SJSA1 (cell line): Measurements from ENCODE around the gene ERG. TPM values are rescaled to one million over a fixed set of nuclear protein-coding genes. Genes with fewer than 3 reads are reported as not detected.

ENCODE experiments used
- DNase-seq, 2 experiments: peaks; one replicate each; pipeline ENCODE4 v3.0.0-alpha.2; 2015 to 2020; ENCODE audit warnings: low spot score in 2 of 2, low read depth in 1 of 2
- H3K27ac ChIP-seq: fragments of 250-450 bp; sonication (Bioruptor Pico); 2 replicates; pipeline ENCODE4 v1.5.1; 2020; ENCODE audit warnings: mild to moderate bottlenecking, moderate library complexity
- H3K27me3 ChIP-seq: fragments of 250-450 bp; sonication (Bioruptor Pico); replicated peaks from 2 replicates; pipeline ENCODE4 v1.5.1; 2020; ENCODE audit warnings: mild to moderate bottlenecking, moderate library complexity
- H3K36me3 ChIP-seq: fragments of 250-450 bp; sonication (Bioruptor Pico); 2 replicates; pipeline ENCODE4 v1.5.1; 2020; ENCODE audit warnings: mild to moderate bottlenecking
- H3K4me1 ChIP-seq: fragments of 250-450 bp; sonication (Bioruptor Pico); replicated peaks from 2 replicates; pipeline ENCODE4 v1.6.1; 2021; ENCODE audit warnings: mild to moderate bottlenecking
- H3K4me3 ChIP-seq: fragments of 250-450 bp; sonication (Bioruptor Pico); 2 replicates; pipeline ENCODE4 v1.5.1; 2020; ENCODE audit warnings: mild to moderate bottlenecking
- H3K9me3 ChIP-seq: fragments of 250-450 bp; sonication (Bioruptor Pico); replicated peaks from 2 replicates; pipeline ENCODE4 v1.5.1; 2020; ENCODE audit warnings: mild to moderate bottlenecking
- total RNA-seq: library from RNA; depleted of rRNA; stranded (reverse); fragments of >200 nt; shearing (Covaris generic); gene quantifications from 2 replicates; pipeline ENCODE4 v1.2.3, GENCODE V29; 2014

ERG gene
- total RNA-seq, 1 experiment from 2014 or later: 0.89 TPM

GRCh38 chr21:38475519-38475918 lies 22.8 kb downstream of the ERG start:
- no peak overlapping the region for H3K27ac ChIP-seq
- H3K27me3 ChIP-seq: no peaks in the 10 kb centered on the region
- no peaks in the 10 kb centered on the region for H3K36me3 ChIP-seq
- H3K4me1 ChIP-seq: no peaks in the 10 kb centered on the region
- H3K4me3 ChIP-seq: no peak overlapping the region
- no peaks in the 10 kb centered on the region for H3K9me3 ChIP-seq
- no peak for DNase-seq

GRCh38 chr21:38474796-38475195 lies 23.5 kb downstream of the ERG start:
- H3K9me3 ChIP-seq: no peaks in the 10 kb centered on the region
- DNase-seq: no peak
- H3K27ac ChIP-seq: no peak overlapping the region
- H3K36me3 ChIP-seq: no peaks in the 10 kb centered on the region
- no peaks in the 10 kb centered on the region for H3K4me1 ChIP-seq
- no peaks in the 10 kb centered on the region for H3K27me3 ChIP-seq
- H3K4me3 ChIP-seq: no peak overlapping the region

GRCh38 chr21:38474124-38474523 lies 24.2 kb downstream of the ERG start:
- no peak for DNase-seq
- Histone ChIP-seq H3K27me3 (no peaks in the 10 kb centered on the region), H3K4me1 (no peaks in the 10 kb centered on the region), H3K36me3 (no peaks in the 10 kb centered on the region), H3K4me3 (no peak overlapping the region), H3K9me3 (no peaks in the 10 kb centered on the region), H3K27ac (no peak overlapping the region)

GRCh38 chr21:38472412-38473108 lies 25.7 kb downstream of the ERG start:
- Histone ChIP-seq H3K9me3 (no peaks in the 10 kb centered on the region), H3K27me3 (no peaks in the 10 kb centered on the region), H3K4me3 (no peak overlapping the region), H3K36me3 (no peaks in the 10 kb centered on the region), H3K4me1 (no peaks in the 10 kb centered on the region), H3K27ac (no peak overlapping the region)
- DNase-seq: no peak

- Histone ChIP-seq H3K27ac (no peak overlapping the region), H3K4me1 (no peaks in the 10 kb centered on the region), H3K27me3 (no peaks in the 10 kb centered on the region), H3K4me3 (no peak overlapping the region), H3K9me3 (no peaks in the 10 kb centered on the region), H3K36me3 (no peaks in the 10 kb centered on the region)
- no peak for DNase-seq
Observed at GRCh38 chr21:38471766-38472165, 26.5 kb downstream of the ERG start.

GRCh38 chr21:38470755-38471154 lies 27.5 kb downstream of the ERG start:
- Histone ChIP-seq H3K9me3 (no peaks in the 10 kb centered on the region), H3K27me3 (no peaks in the 10 kb centered on the region), H3K4me3 (no peak overlapping the region), H3K4me1 (no peaks in the 10 kb centered on the region), H3K27ac (no peak overlapping the region), H3K36me3 (no peaks in the 10 kb centered on the region)
- no peak for DNase-seq

DNA sequence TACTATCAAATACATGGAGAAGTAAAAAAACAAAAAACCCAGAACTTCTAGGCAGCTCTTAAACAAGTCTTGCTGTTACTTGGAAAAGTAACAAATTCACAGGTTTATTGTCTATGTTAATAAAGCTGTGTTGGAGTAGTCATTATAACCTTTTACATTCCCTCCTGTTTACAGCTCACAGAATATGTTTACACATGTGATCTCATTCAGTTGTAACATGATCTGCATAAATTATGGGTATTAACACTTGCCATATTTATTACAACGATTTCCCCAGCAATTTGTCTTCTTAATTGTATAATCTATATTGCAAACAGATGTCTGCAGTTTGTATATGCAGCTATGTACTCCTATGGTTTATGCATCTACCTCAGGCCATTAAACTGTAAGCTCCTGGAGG lies 28.6 kb downstream of the ERG start:
- no peaks in the 10 kb centered on the region for H3K4me1 ChIP-seq
- no peak overlapping the region for H3K4me3 ChIP-seq
- H3K9me3 ChIP-seq: no peaks in the 10 kb centered on the region
- H3K27ac ChIP-seq: no peak overlapping the region
- no peak for DNase-seq
- no peaks in the 10 kb centered on the region for H3K36me3 ChIP-seq
- H3K27me3 ChIP-seq: no peaks in the 10 kb centered on the region

- no peaks in the 10 kb centered on the region for H3K9me3 ChIP-seq
- H3K4me3 ChIP-seq: no peak overlapping the region
- H3K4me1 ChIP-seq: no peaks in the 10 kb centered on the region
- no peaks in the 10 kb centered on the region for H3K27me3 ChIP-seq
- no peak for DNase-seq
- no peak overlapping the region for H3K27ac ChIP-seq
- no peaks in the 10 kb centered on the region for H3K36me3 ChIP-seq
Observed at GRCh38 chr21:38468989-38469388, 29.3 kb downstream of the ERG start.

DNA sequence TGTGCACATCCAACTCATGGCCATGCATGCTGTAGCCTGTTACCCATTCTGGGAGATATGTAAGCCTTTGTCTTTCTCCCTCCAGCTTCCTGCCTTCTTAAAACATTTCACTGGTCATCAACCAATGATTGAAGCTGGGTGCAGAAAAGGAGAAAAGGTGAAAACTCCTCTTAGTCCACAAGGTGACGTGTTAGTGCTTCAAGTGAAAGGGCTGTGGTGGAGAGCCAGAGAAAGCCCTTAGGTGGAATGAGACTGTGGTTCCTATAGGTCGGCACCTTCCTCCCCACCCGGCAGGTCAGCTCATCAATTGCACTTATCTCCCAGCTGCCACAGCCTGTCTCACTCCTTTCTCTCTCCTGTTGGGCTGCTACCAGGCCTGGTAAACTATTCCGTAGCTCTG lies 30.4 kb downstream of the ERG start:
- DNase-seq: no peak
- Histone ChIP-seq H3K4me3 (no peak overlapping the region), H3K9me3 (no peaks in the 10 kb centered on the region), H3K36me3 (no peaks in the 10 kb centered on the region), H3K27ac (no peak overlapping the region), H3K4me1 (no peaks in the 10 kb centered on the region), H3K27me3 (no peaks in the 10 kb centered on the region)

- no peak for DNase-seq
- no peaks in the 10 kb centered on the region for H3K36me3 ChIP-seq
- no peaks in the 10 kb centered on the region for H3K9me3 ChIP-seq
- no peak overlapping the region for H3K4me3 ChIP-seq
- no peaks in the 10 kb centered on the region for H3K4me1 ChIP-seq
- H3K27me3 ChIP-seq: no peaks in the 10 kb centered on the region
- H3K27ac ChIP-seq: no peak overlapping the region
Observed at GRCh38 chr21:38467374-38467773, 30.9 kb downstream of the ERG start.

- H3K4me3 ChIP-seq: no peak overlapping the region
- H3K27me3 ChIP-seq: no peaks in the 10 kb centered on the region
- no peaks in the 10 kb centered on the region for H3K36me3 ChIP-seq
- DNase-seq: peak; percentile 50 to 63
- peaks cover 29% of the 10 kb centered on the region for H3K4me1 ChIP-seq
- no peaks in the 10 kb centered on the region; the same call in 1 of the 2 replicates for H3K9me3 ChIP-seq
- peak overlapping the region; percentile 65 for H3K27ac ChIP-seq
Observed at GRCh38 chr21:38460171-38460742, 38.0 kb downstream of the ERG start.

GRCh38 chr21:38459490-38459889 lies 38.8 kb downstream of the ERG start:
- Histone ChIP-seq H3K4me3 (no peak overlapping the region), H3K36me3 (no peaks in the 10 kb centered on the region), H3K4me1 (peaks cover 36% of the 10 kb centered on the region), H3K27me3 (no peaks in the 10 kb centered on the region), H3K9me3 (no peaks in the 10 kb centered on the region; the same call in 1 of the 2 replicates), H3K27ac (no peak overlapping the region)
- DNase-seq: no peak

- Histone ChIP-seq H3K4me1 (peaks cover 26% of the 10 kb centered on the region), H3K36me3 (no peaks in the 10 kb centered on the region), H3K27ac (peak overlapping the region; percentile 32), H3K9me3 (no peaks in the 10 kb centered on the region), H3K4me3 (no peak overlapping the region), H3K27me3 (no peaks in the 10 kb centered on the region)
- peak in 1 of 2 experiments; percentile 63 for DNase-seq
Observed at GRCh38 chr21:38455403-38455802, 42.9 kb downstream of the ERG start.

- peak overlapping the region; percentile 32; the same call in 1 of the 2 replicates for H3K27ac ChIP-seq
- no peaks in the 10 kb centered on the region for H3K9me3 ChIP-seq
Observed at GRCh38 chr21:38454702-38455101, 43.6 kb downstream of the ERG start.

More at GRCh38 chr21:38454702-38455101, 43.6 kb downstream of the ERG start:
- DNase-seq: no peak
- H3K4me1 ChIP-seq: peaks cover 19% of the 10 kb centered on the region
- no peak overlapping the region for H3K4me3 ChIP-seq
- H3K36me3 ChIP-seq: no peaks in the 10 kb centered on the region
- no peaks in the 10 kb centered on the region for H3K27me3 ChIP-seq
